GM12873 (cell line): ENCODE results near the gene JAML.

ENCODE experiments used
- CTCF ChIP-seq: IDR thresholded peaks from 2 replicates; pipeline ENCODE4 v1.5.1; 2012; ENCODE audit warnings: low read depth, mild to moderate bottlenecking, moderate library complexity, low read length, control low read depth; ENCODE audit not compliant: insufficient read depth; ENCODE audit errors: missing control alignments

JAML gene

DNA sequence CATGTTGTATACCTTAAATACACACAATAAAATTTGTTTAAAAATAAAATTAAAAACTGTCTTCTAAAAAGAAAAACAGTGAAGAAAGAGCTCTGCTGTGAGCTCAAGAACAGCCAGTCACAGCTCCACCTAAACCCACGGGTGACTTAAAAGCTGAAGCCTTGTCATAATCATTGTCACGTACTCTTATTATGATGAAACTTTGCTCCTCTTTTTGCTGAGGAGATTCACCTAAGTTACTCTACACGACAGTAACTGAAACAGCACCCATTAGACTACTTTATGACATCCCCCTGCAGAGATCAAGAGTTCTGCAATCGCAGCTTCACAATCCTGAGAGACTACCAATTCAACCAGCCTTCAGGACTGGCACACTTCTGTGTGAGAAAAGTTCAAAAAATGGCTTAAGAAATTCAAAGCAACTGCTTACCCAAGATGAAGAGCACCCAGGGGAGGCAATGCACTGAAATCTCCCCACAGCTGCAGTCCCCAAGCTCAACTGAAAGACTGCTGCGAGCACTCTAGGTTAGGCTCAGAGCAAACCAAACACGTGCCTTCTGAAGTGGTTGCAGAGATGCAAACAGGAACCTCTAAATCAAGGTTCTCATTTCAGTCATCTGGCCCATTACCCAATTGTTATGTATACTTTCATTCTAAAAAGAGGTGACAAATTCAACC lies at the start of gene JAML:
Gene JAML (minus strand): TSS at position 501 of the 678 bp plus-strand sequence. CDS start 10,145 bp downstream, outside the sequence.
- TF ChIP-seq CTCF: no peak

- no peak for TF ChIP-seq CTCF
These were observed 49.4 kb upstream of the JAML start for GRCh38 chr11:118274186-118274585.

GRCh38 chr11:118272001-118272400 lies 47.2 kb upstream of the JAML start:
- no peak for TF ChIP-seq CTCF

- TF ChIP-seq CTCF: no peak
These were observed 42.7 kb upstream of the JAML start for GRCh38 chr11:118267486-118267885.

- no peak for TF ChIP-seq CTCF
These were observed 41.1 kb upstream of the JAML start for GRCh38 chr11:118265954-118266353.

- TF ChIP-seq CTCF: no peak
These were observed 40.0 kb upstream of the JAML start for GRCh38 chr11:118264569-118265465.
